ENCODE data around the gene OR2T8. TPM values are rescaled to one million over a fixed set of nuclear protein-coding genes. Genes with fewer than 3 reads are reported as not detected.

The OR2T8 gene
- total and polyA plus RNA-seq, 8 donors, result not detected

DNA sequence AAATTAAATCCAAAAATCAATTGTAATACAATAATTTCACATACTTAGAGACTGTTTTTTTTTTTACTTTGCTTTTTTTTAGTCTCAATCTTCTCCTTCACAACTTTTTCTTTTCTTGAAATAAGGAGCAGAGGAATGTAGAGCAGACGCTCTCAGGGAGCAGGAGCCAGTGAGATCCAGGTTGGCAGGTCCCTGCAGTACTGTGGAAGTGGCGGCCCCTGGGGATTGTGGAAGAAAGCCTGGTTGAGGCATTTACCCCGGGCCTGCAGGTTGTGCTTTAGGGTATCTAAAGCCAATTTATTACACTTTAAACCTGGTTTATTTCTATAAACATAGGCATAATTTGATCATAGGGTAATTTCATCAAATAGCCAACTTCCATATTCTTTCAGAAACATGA is 3.9 kb downstream of the OR2T8 start:
- Histone ChIP-seq H3K4me3 (no peak overlapping the region), H3K4me1 (no peaks in the 10 kb centered on the region), H3K36me3 (no peaks in the 10 kb centered on the region), H3K27me3 (no peaks in the 10 kb centered on the region), H3K9me3 (no peaks in the 10 kb centered on the region), H3K27ac (no peak overlapping the region)
- DNase-seq, result no peak
- intact Hi-C loops (cut with DNase I; ENCODE audit: low total_unique reads), result no loop called here
- TF ChIP-seq EP300 (IDR thresholded peaks at IDR 0.05) (no peak), POLR2A (IDR thresholded peaks at IDR 0.05) (no peak), POLR2AphosphoS5 (IDR thresholded peaks at IDR 0.05) (no peak)
- TF ChIP-seq, protein P1, sequence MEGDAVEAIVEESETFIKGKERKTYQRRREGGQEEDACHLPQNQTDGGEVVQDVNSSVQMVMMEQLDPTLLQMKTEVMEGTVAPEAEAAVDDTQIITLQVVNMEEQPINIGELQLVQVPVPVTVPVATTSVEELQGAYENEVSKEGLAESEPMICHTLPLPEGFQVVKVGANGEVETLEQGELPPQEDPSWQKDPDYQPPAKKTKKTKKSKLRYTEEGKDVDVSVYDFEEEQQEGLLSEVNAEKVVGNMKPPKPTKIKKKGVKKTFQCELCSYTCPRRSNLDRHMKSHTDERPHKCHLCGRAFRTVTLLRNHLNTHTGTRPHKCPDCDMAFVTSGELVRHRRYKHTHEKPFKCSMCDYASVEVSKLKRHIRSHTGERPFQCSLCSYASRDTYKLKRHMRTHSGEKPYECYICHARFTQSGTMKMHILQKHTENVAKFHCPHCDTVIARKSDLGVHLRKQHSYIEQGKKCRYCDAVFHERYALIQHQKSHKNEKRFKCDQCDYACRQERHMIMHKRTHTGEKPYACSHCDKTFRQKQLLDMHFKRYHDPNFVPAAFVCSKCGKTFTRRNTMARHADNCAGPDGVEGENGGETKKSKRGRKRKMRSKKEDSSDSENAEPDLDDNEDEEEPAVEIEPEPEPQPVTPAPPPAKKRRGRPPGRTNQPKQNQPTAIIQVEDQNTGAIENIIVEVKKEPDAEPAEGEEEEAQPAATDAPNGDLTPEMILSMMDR (IDR thresholded peaks at IDR 0.05), result no peak
- WGBS, 5 donors, result 65 to 68% (median 66%) methylated on average over 3 of the region's 3 CpGs

DNA sequence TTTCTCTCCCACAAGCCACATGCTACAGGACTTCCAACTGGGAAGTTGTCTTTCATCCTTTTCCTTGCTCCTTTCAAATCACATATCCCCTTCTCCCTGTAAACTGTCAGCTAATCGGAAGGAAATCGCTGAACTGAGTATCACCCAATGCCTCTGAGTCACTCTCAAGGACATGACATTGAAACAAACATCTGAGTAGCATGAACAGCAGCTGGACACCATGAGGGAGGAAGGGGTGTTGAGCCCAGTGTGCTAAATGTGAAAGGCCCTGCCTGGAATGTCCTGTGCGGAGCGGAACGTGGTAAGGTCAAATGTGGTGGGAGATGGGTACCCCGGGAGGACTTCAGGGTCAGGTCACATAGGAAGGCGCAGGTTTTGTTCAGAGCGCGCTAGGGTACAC is 4.8 kb downstream of the OR2T8 start, which contains the start of gene OR2AJ1:
Gene OR2AJ1, plus strand, starts transcription at position 22 of the 400 bp plus-strand sequence. CDS start 8,880 bp downstream, outside the sequence.
- Histone ChIP-seq H3K4me1 (no peaks in the 10 kb centered on the region), H3K36me3 (no peaks in the 10 kb centered on the region), H3K9me3 (no peaks in the 10 kb centered on the region), H3K27ac (no peak within 1 kb of the TSS), H3K27me3 (no peaks in the 10 kb centered on the region), H3K4me3 (no peak within 1 kb of the TSS)
- no peak for TF ChIP-seq EP300 (IDR thresholded peaks at IDR 0.05)
- TF ChIP-seq, protein P1 (IDR thresholded peaks at IDR 0.05), result no peak
- TF ChIP-seq POLR2AphosphoS5 (IDR thresholded peaks at IDR 0.05), result no peak
- no peak for TF ChIP-seq POLR2A (IDR thresholded peaks at IDR 0.05)
- intact Hi-C loops (cut with DNase I; ENCODE audit: low total_unique reads), result no loop called here
- no peak for DNase-seq
- WGBS, 5 donors, result 86 to 89% (median 87%) methylated on average over 9 of the region's 9 CpGs

DNA sequence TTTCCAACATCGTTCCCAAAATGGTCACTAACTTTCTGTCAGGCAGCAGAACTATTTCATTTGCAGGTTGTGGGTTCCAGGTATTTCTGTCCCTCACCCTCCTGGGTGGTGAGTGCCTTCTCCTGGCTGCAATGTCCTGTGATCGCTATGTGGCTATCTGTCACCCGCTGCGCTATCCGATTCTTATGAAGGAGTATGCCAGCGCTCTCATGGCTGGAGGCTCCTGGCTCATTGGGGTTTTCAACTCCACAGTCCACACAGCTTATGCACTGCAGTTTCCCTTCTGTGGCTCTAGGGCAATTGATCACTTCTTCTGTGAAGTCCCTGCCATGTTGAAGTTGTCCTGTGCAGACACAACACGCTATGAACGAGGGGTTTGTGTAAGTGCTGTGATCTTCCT is 13.9 kb downstream of the OR2T8 start:
- no peak for TF ChIP-seq POLR2AphosphoS5 (IDR thresholded peaks at IDR 0.05)
- TF ChIP-seq EP300 (IDR thresholded peaks at IDR 0.05), result no peak
- no peak for TF ChIP-seq POLR2A (IDR thresholded peaks at IDR 0.05)
- TF ChIP-seq, protein P1 (IDR thresholded peaks at IDR 0.05), result no peak
- 91 to 97% (median 95%) methylated on average over 6 to 8 of the region's 8 CpGs for WGBS, 5 donors
- DNase-seq, result no peak
- Histone ChIP-seq H3K36me3 (no peaks in the 10 kb centered on the region), H3K27ac (no peak overlapping the region), H3K27me3 (peaks cover 0 to 10% (median 3%) of the 10 kb centered on the region in 3 donors), H3K4me3 (no peak overlapping the region), H3K9me3 (peaks cover 0 to 19% (median 17%) of the 10 kb centered on the region in 4 donors), H3K4me1 (no peaks in the 10 kb centered on the region)
- intact Hi-C loops (cut with DNase I; ENCODE audit: low total_unique reads), result no loop called here

DNA sequence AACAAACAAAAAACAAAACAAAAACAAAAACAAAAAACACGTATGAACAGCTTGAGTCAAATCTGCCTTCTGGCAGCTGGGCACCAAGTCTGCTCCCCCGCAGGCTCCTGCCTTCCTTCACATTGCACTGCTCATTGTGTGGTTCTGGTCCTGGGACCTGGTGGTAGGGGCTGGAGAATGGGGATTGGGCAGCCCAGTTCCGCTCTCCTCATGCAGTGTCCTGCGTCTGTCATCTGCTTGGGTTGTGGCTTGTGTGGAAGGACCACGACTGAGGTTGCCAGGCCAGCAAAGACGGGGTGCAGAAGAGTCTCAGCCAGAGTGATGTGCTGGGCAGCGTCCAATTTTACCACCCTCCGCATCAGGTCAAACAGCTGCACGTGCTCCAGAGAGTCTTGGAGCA is 15.7 kb downstream of the OR2T8 start:
- H3K4me1 ChIP-seq, result no peaks in the 10 kb centered on the region
- peaks cover 0 to 19% (median 17%) of the 10 kb centered on the region in 4 donors for H3K9me3 ChIP-seq
- DNase-seq, result no peak
- 93 to 97% (median 94%) methylated on average over 7 to 9 of the region's 9 CpGs for WGBS, 5 donors
- H3K36me3 ChIP-seq, result no peaks in the 10 kb centered on the region
- no peak overlapping the region for H3K4me3 ChIP-seq
- intact Hi-C loops (cut with DNase I; ENCODE audit: low total_unique reads), result no loop called here
- TF ChIP-seq POLR2AphosphoS5 (IDR thresholded peaks at IDR 0.05), result no peak
- TF ChIP-seq, protein P1 (IDR thresholded peaks at IDR 0.05), result no peak
- TF ChIP-seq EP300 (IDR thresholded peaks at IDR 0.05), result no peak
- no peak for TF ChIP-seq POLR2A (IDR thresholded peaks at IDR 0.05)
- no peak overlapping the region for H3K27ac ChIP-seq
- H3K27me3 ChIP-seq, result peaks cover 0 to 10% (median 3%) of the 10 kb centered on the region in 3 donors
